ENCODE data around the gene TESK1. TPM values are rescaled to one million over a fixed set of nuclear protein-coding genes. Genes with fewer than 3 reads are reported as not detected.
"Not testable (repeated sequence)": the region's sequence is repeated elsewhere in the genome, so short reads cannot be mapped to it uniquely, and the experiment has no call there.

Gene TESK1
- polyA plus RNA-seq, 1 donor from 2014 or later: 10.3 TPM

GRCh38 chr9:35568196-35568595 lies 36.9 kb upstream of the TESK1 start:
- H3K4me3 Mint-ChIP-seq: no peak overlapping the region
- peaks cover 3% of the 10 kb centered on the region for H3K36me3 Mint-ChIP-seq
- peaks cover 25 to 32% (median 27%) of the 10 kb centered on the region in 3 donors for H3K4me1 Mint-ChIP-seq
- no peaks in the 10 kb centered on the region for H3K9me3 Mint-ChIP-seq
- H3K27ac Mint-ChIP-seq: no peak overlapping the region
- H3K27me3 Mint-ChIP-seq: no peaks in the 10 kb centered on the region

- no peaks in the 10 kb centered on the region for H3K9me3 Mint-ChIP-seq
- H3K27me3 Mint-ChIP-seq: no peaks in the 10 kb centered on the region
- H3K4me3 Mint-ChIP-seq: peak overlapping the region; percentile 8 to 82 (median 43)
- no peaks in the 10 kb centered on the region for H3K36me3 Mint-ChIP-seq
- H3K27ac Mint-ChIP-seq: peak overlapping the region; percentile 21 to 98 (median 95)
- H3K4me1 Mint-ChIP-seq: peaks cover 25 to 27% (median 25%) of the 10 kb centered on the region in 3 donors
These were observed 35.9 kb upstream of the TESK1 start for GRCh38 chr9:35569206-35569605.

- H3K9me3 Mint-ChIP-seq: no peaks in the 10 kb centered on the region
- H3K27me3 Mint-ChIP-seq: no peaks in the 10 kb centered on the region
- peak overlapping the region in 3 of 4 donors; percentile 25 to 87 (median 82) for H3K4me3 Mint-ChIP-seq
- H3K36me3 Mint-ChIP-seq: no peaks in the 10 kb centered on the region
- H3K4me1 Mint-ChIP-seq: peaks cover 24 to 27% (median 25%) of the 10 kb centered on the region in 3 donors
- H3K27ac Mint-ChIP-seq: peak overlapping the region; percentile 21 to 98 (median 95)
These were observed 34.2 kb upstream of the TESK1 start for GRCh38 chr9:35570709-35571504.

- Mint-ChIP-seq H3K4me3 (no peak overlapping the region), H3K9me3 (peaks cover 0 to 4% (median 3%) of the 10 kb centered on the region in 3 donors), H3K27ac (peak overlapping the region in 1 of 3 donors; percentile 55), H3K4me1 (peaks cover 13 to 18% (median 14%) of the 10 kb centered on the region in 3 donors), H3K27me3 (no peaks in the 10 kb centered on the region), H3K36me3 (peaks cover 3% of the 10 kb centered on the region)
These were observed 30.4 kb upstream of the TESK1 start for GRCh38 chr9:35574578-35575122.

GRCh38 chr9:35575478-35575877 lies 29.6 kb upstream of the TESK1 start:
- Mint-ChIP-seq H3K9me3 (peaks cover 0 to 8% (median 6%) of the 10 kb centered on the region in 3 donors), H3K4me1 (peaks cover 7 to 10% (median 8%) of the 10 kb centered on the region in 3 donors), H3K36me3 (peaks cover 5% of the 10 kb centered on the region), H3K4me3 (no peak overlapping the region), H3K27ac (peak overlapping the region in 1 of 3 donors; percentile 47), H3K27me3 (no peaks in the 10 kb centered on the region)

- peaks cover 0 to 2% (median 0%) of the 10 kb centered on the region in 3 donors for H3K4me1 Mint-ChIP-seq
- H3K4me3 Mint-ChIP-seq: no peak overlapping the region
- no peaks in the 10 kb centered on the region for H3K27me3 Mint-ChIP-seq
- peaks cover 9% of the 10 kb centered on the region for H3K36me3 Mint-ChIP-seq
- H3K9me3 Mint-ChIP-seq: peaks cover 3 to 12% (median 6%) of the 10 kb centered on the region in 3 donors
- no peak overlapping the region for H3K27ac Mint-ChIP-seq
These were observed 27.6 kb upstream of the TESK1 start for GRCh38 chr9:35577486-35577885.

- peaks cover 9% of the 10 kb centered on the region for H3K36me3 Mint-ChIP-seq
- H3K27me3 Mint-ChIP-seq: no peaks in the 10 kb centered on the region
- H3K9me3 Mint-ChIP-seq: peaks cover 3 to 12% (median 6%) of the 10 kb centered on the region in 3 donors
- H3K4me3 Mint-ChIP-seq: no peak overlapping the region
- peaks cover 0 to 2% (median 0%) of the 10 kb centered on the region in 3 donors for H3K4me1 Mint-ChIP-seq
- no peak overlapping the region for H3K27ac Mint-ChIP-seq
These were observed 25.9 kb upstream of the TESK1 start for GRCh38 chr9:35579130-35579529.

GRCh38 chr9:35579659-35580227 lies 25.3 kb upstream of the TESK1 start:
- not testable (repeated sequence) for H3K4me3 Mint-ChIP-seq, H3K27ac Mint-ChIP-seq, H3K36me3 Mint-ChIP-seq, H3K27me3 Mint-ChIP-seq, H3K4me1 Mint-ChIP-seq
- peaks cover 3 to 12% (median 6%) of the 10 kb centered on the region in 3 donors for H3K9me3 Mint-ChIP-seq

GRCh38 chr9:35583521-35583920 lies 21.5 kb upstream of the TESK1 start:
- not testable (repeated sequence) for H3K27ac Mint-ChIP-seq, H3K4me1 Mint-ChIP-seq, H3K4me3 Mint-ChIP-seq, H3K27me3 Mint-ChIP-seq
- peaks cover 14% of the 10 kb centered on the region for H3K36me3 Mint-ChIP-seq
- H3K9me3 Mint-ChIP-seq: peaks cover 3 to 16% (median 13%) of the 10 kb centered on the region in 3 donors

- not testable (repeated sequence) for H3K4me3 Mint-ChIP-seq, H3K27ac Mint-ChIP-seq, H3K27me3 Mint-ChIP-seq, H3K4me1 Mint-ChIP-seq
- Mint-ChIP-seq H3K9me3 (peaks cover 3 to 15% (median 10%) of the 10 kb centered on the region in 3 donors), H3K36me3 (peaks cover 10% of the 10 kb centered on the region)
These were observed 20.4 kb upstream of the TESK1 start for GRCh38 chr9:35584681-35585080.

GRCh38 chr9:35588506-35588905 lies 16.6 kb upstream of the TESK1 start:
- H3K4me1 Mint-ChIP-seq, H3K27me3 Mint-ChIP-seq, H3K4me3 Mint-ChIP-seq, H3K27ac Mint-ChIP-seq, H3K36me3 Mint-ChIP-seq: not testable (repeated sequence)
- peaks cover 0 to 11% (median 11%) of the 10 kb centered on the region in 3 donors for H3K9me3 Mint-ChIP-seq

GRCh38 chr9:35593581-35593980 lies 11.5 kb upstream of the TESK1 start:
- no peaks in the 10 kb centered on the region for H3K4me1 Mint-ChIP-seq
- H3K9me3 Mint-ChIP-seq: peaks cover 5 to 20% (median 10%) of the 10 kb centered on the region in 3 donors
- H3K4me3 Mint-ChIP-seq: peak overlapping the region in 1 of 4 donors; percentile 29
- H3K36me3 Mint-ChIP-seq: peaks cover 5% of the 10 kb centered on the region
- no peaks in the 10 kb centered on the region for H3K27me3 Mint-ChIP-seq
- H3K27ac Mint-ChIP-seq: no peak overlapping the region

GRCh38 chr9:35594471-35594870 lies 10.6 kb upstream of the TESK1 start:
- Mint-ChIP-seq H3K27me3 (no peaks in the 10 kb centered on the region), H3K4me3 (peak overlapping the region in 1 of 4 donors; percentile 49), H3K4me1 (no peaks in the 10 kb centered on the region), H3K36me3 (peaks cover 5% of the 10 kb centered on the region), H3K27ac (no peak overlapping the region), H3K9me3 (peaks cover 5 to 16% (median 10%) of the 10 kb centered on the region in 3 donors)

- not testable (repeated sequence) for H3K27me3 Mint-ChIP-seq, H3K36me3 Mint-ChIP-seq, H3K27ac Mint-ChIP-seq, H3K4me1 Mint-ChIP-seq
- peaks cover 5 to 16% (median 10%) of the 10 kb centered on the region in 3 donors for H3K9me3 Mint-ChIP-seq
- peak overlapping the region in 1 of 4 donors; percentile 33 for H3K4me3 Mint-ChIP-seq
These were observed 8.2 kb upstream of the TESK1 start for GRCh38 chr9:35596907-35597306.

GRCh38 chr9:35598866-35599590 lies 6.0 kb upstream of the TESK1 start:
- no peak overlapping the region for H3K4me3 Mint-ChIP-seq
- H3K27me3 Mint-ChIP-seq: no peaks in the 10 kb centered on the region
- H3K4me1 Mint-ChIP-seq: peaks cover 7 to 11% (median 9%) of the 10 kb centered on the region in 3 donors
- peaks cover 3% of the 10 kb centered on the region for H3K36me3 Mint-ChIP-seq
- peaks cover 3 to 10% (median 5%) of the 10 kb centered on the region in 3 donors for H3K9me3 Mint-ChIP-seq
- peak overlapping the region in 1 of 3 donors; percentile 36 for H3K27ac Mint-ChIP-seq

Data from IgD-negative memory B cell (primary cell).